ENCODE data around the gene EIF2B4. TPM values are rescaled to one million over a fixed set of nuclear protein-coding genes. Genes with fewer than 3 reads are reported as not detected.

The EIF2B4 gene
- total and polyA plus RNA-seq, 9 of the 15 experiments (the other 6 are each of a cell fraction or from before 2014, with no cell fraction given) = 29.7 to 80.3 (median 58.9) TPM

DNA sequence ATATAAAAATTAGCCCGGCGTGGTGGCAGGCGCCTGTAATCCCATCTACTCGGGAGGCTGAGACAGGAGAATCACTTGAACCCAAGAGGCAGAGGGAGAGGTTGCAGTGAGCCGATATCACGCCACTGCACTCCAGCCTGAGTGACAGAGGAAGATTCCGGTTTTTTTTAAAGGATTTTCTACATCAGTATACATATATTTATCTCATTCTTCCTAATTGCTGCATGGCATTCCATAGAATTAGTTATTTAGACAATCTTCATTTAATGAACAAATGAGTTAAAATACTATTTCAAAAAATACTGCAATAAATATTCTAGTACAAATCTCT, 15.6 kb downstream of the EIF2B4 start:
- TF ChIP-seq CTCFL (IDR thresholded peaks at IDR 0.05; ENCODE audit: borderline replicate concordance, insufficient read depth, low read depth, low read length, poor library complexity, severe bottlenecking) (no peak), FOXJ2 (tag; IDR thresholded peaks at IDR 0.05) (0 out of 2 replicates have a peak, but pooled peaks have one; percentile 11), BCOR (IDR thresholded peaks at IDR 0.05) (0 out of 2 replicates have a peak, but pooled peaks have one; percentile 8), ZSCAN29 (IDR thresholded peaks at IDR 0.05) (peak; percentile 14), SP1 (CRISPR knock-in tag; IDR thresholded peaks at IDR 0.05) (peak; percentile 42; the same call in 1 of the 2 replicates), NUFIP1 (IDR thresholded peaks at IDR 0.05; ENCODE audit: partially characterized antibody) (no peak), ZNF384 (IDR thresholded peaks at IDR 0.05; ENCODE audit: low read depth, low read length) (0 out of 2 replicates have a peak, but pooled peaks have one; percentile 19), REST (IDR thresholded peaks at IDR 0.05; ENCODE audit: borderline replicate concordance) (no peak), REST (CRISPR knock-in tag; IDR thresholded peaks at IDR 0.05; ENCODE audit: low read depth) (no peak), KDM1A (IDR thresholded peaks at IDR 0.05) (peak in 1 of 2 experiments; percentile 5; a peak in 1 of 4 replicates)
- TF ChIP-seq, protein P1, sequence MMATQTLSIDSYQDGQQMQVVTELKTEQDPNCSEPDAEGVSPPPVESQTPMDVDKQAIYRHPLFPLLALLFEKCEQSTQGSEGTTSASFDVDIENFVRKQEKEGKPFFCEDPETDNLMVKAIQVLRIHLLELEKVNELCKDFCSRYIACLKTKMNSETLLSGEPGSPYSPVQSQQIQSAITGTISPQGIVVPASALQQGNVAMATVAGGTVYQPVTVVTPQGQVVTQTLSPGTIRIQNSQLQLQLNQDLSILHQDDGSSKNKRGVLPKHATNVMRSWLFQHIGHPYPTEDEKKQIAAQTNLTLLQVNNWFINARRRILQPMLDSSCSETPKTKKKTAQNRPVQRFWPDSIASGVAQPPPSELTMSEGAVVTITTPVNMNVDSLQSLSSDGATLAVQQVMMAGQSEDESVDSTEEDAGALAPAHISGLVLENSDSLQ (IDR thresholded peaks at IDR 0.05) = peak; percentile 88
- Histone ChIP-seq H3K4me2 (ENCODE audit: insufficient read depth, low read length) (peak overlapping the region; percentile 57; the same call in 1 of the 2 replicates), H3K27me3 (ENCODE audit: control insufficient read depth in 2 of 2, insufficient read depth in 2 of 2, low read length in 2 of 2) (no peaks in the 10 kb centered on the region), H3K4me1 (replicated peaks in 1 of 2; ENCODE audit: control insufficient read depth in 2 of 2, insufficient read depth in 2 of 2, low read length in 2 of 2) (peaks cover 12 to 19% of the 10 kb centered on the region in 2 experiments; a peak in 4 of 5 replicates), H3K36me3 (ENCODE audit: control insufficient read depth, insufficient read depth, low read length) (peaks cover 14% of the 10 kb centered on the region), H3K9me3 (replicated peaks; ENCODE audit: control insufficient read depth, insufficient read depth, low read depth, low read length) (no peaks in the 10 kb centered on the region), H4K20me1 (replicated peaks; ENCODE audit: control insufficient read depth, insufficient read depth, low read length) (no peaks in the 10 kb centered on the region), H2AFZ (ENCODE audit: low read depth, low read length) (no peak overlapping the region), H3K4me3 (no peak overlapping the region), H3K27ac (ENCODE audit: extremely low read depth, low read depth, low read length) (peak overlapping the region; percentile 98), H3K9me1 (ENCODE audit: control insufficient read depth, insufficient read depth, low read length) (no peaks in the 10 kb centered on the region), H3K9ac (ENCODE audit: insufficient read depth in 1 of 2, low read depth in 2 of 2, low read length in 2 of 2) (peak overlapping the region in 1 of 2 experiments; percentile 97; a peak in 1 of 4 replicates), H3K79me2 (ENCODE audit: control insufficient read depth, insufficient read depth, low read length) (peaks cover 90% of the 10 kb centered on the region)
- DNase-seq (ENCODE audit: extremely low read depth in 1 of 4, low spot score in 3 of 4) (no peak), FAIRE-seq (no peak), ATAC-seq (no peak)
- 9% methylated on average over 7 of the region's 7 CpGs for WGBS (ENCODE audit: insufficient coverage, low coverage, missing lambda C conversion rate)
- BruUV-seq (replicated peaks) = no TSS peak
- in situ Hi-C loops (cut with MboI) = no loop called here
- POLR2A ChIA-PET = interaction anchor here (0.6 to 1.8 kb wide), 5 partner anchors 10 to 328 kb away, joined by 3 to 20 read pairs (median 8); partner anchors contain the start of genes EIF2B4, MPV17 and SNX17
- CTCF ChIA-PET (ENCODE audit: low intra/inter-chr PET ratio) = no interaction called here
- intact Hi-C loops (cut with micrococcal nuclease) = no loop called here

Measured in K562 (cell line).